Neuronal stem cell (in vitro differentiated cells): Measurements from ENCODE around the gene NPC1L1. TPM values are rescaled to one million over a fixed set of nuclear protein-coding genes. Genes with fewer than 3 reads are reported as not detected.

Source experiments
- DNase-seq: peaks from one replicate; pipeline ENCODE4 v3.0.0-alpha.2; 2013; ENCODE audit warnings: low spot score
- H2AFZ ChIP-seq: one replicate; pipeline ENCODE4 v1.6.1; 2013; ENCODE audit warnings: mild to moderate bottlenecking, low read length, inconsistent platforms
- H2AK5ac ChIP-seq: 2 replicates; pipeline ENCODE4 v1.6.1; 2013; ENCODE audit warnings: low read depth, mild to moderate bottlenecking, inconsistent platforms, low read length, moderate library complexity, mixed read lengths
- H2BK120ac ChIP-seq: 2 replicates; pipeline ENCODE4 v1.6.1; 2013; ENCODE audit warnings: low read depth, mild to moderate bottlenecking, inconsistent platforms, low read length, moderate library complexity, mixed read lengths
- H2BK12ac ChIP-seq: one replicate; pipeline ENCODE4 v1.6.1; 2013; ENCODE audit warnings: low read length, inconsistent platforms
- H2BK15ac ChIP-seq: 2 replicates; pipeline ENCODE4 v1.6.1; 2013; ENCODE audit warnings: mild to moderate bottlenecking, low read length, inconsistent platforms, mixed read lengths
- H2BK5ac ChIP-seq: one replicate; pipeline ENCODE4 v1.6.1; 2013; ENCODE audit warnings: inconsistent platforms, mild to moderate bottlenecking, low read length, moderate library complexity
- H3K14ac ChIP-seq: one replicate; pipeline ENCODE4 v1.6.1; 2013; ENCODE audit warnings: low read length, inconsistent platforms
- H3K18ac ChIP-seq: 2 replicates; pipeline ENCODE4 v1.6.1; 2013; ENCODE audit warnings: low read length, inconsistent platforms
- H3K23ac ChIP-seq: 2 replicates; pipeline ENCODE4 v1.6.1; 2013; ENCODE audit warnings: low read depth, mild to moderate bottlenecking, mixed read lengths, low read length, inconsistent platforms; ENCODE audit not compliant: poor library complexity
- H3K27ac ChIP-seq: replicated peaks from 3 replicates; pipeline ENCODE4 v1.5.1; 2013; ENCODE audit warnings: low read length, inconsistent platforms
- H3K27me3 ChIP-seq, 3 experiments: 2 replicates each; pipeline ENCODE4 v1.6.1; 2013; ENCODE audit warnings: low read length in 3 of 3, mild to moderate bottlenecking in 2 of 3, inconsistent platforms in 1 of 3, low read depth in 1 of 3, mixed read lengths in 1 of 3, moderate library complexity in 1 of 3; ENCODE audit not compliant: control insufficient read depth in 3 of 3, insufficient read depth in 3 of 3
- H3K36me3 ChIP-seq, 2 donors: replicated peaks in 1 of 2; 2 replicates each; pipeline ENCODE4 v1.6.1; 2013; ENCODE audit warnings: low read length in 2 of 2; ENCODE audit not compliant: control insufficient read depth in 2 of 2, insufficient read depth in 2 of 2
- H3K4ac ChIP-seq: 2 replicates; pipeline ENCODE4 v1.6.1; 2013; ENCODE audit warnings: inconsistent platforms, mild to moderate bottlenecking, low read length, moderate library complexity
- H3K4me1 ChIP-seq, 2 donors: 1 replicate in 1 of 2; 2 replicates in 1 of 2; pipeline ENCODE4 v1.6.1; 2013; ENCODE audit warnings: low read length in 2 of 2, low read depth in 1 of 2; ENCODE audit not compliant: control insufficient read depth in 2 of 2, insufficient read depth in 1 of 2
- H3K4me2 ChIP-seq: one replicate; pipeline ENCODE4 v1.6.1; 2013; ENCODE audit warnings: mild to moderate bottlenecking, low read length, inconsistent platforms; ENCODE audit not compliant: insufficient read depth, poor library complexity, severe bottlenecking
- H3K4me3 ChIP-seq, 2 donors: 2 replicates each; pipeline ENCODE4 v1.5.1; 2013; ENCODE audit warnings: low read length in 2 of 2, mild to moderate bottlenecking in 2 of 2, inconsistent platforms in 1 of 2, moderate library complexity in 1 of 2
- H3K79me1 ChIP-seq: one replicate; pipeline ENCODE4 v1.6.1; 2013; ENCODE audit warnings: low read depth, mild to moderate bottlenecking, inconsistent platforms, low read length, moderate library complexity
- H3K9ac ChIP-seq: one replicate; pipeline ENCODE4 v1.6.1; 2013; ENCODE audit warnings: mild to moderate bottlenecking, low read depth, low read length, inconsistent platforms; ENCODE audit not compliant: poor library complexity
- H3K9me3 ChIP-seq, 2 donors: replicated peaks in 1 of 2; 2 replicates each; pipeline versions ENCODE3 to v1.6.1; 2013; ENCODE audit warnings: low read length in 2 of 2, mild to moderate bottlenecking in 2 of 2, inconsistent platforms in 1 of 2, low read depth in 1 of 2, mixed read lengths in 1 of 2, moderate library complexity in 1 of 2; ENCODE audit not compliant: control insufficient read depth in 2 of 2, insufficient read depth in 1 of 2
- H4K8ac ChIP-seq: one replicate; pipeline ENCODE4 v1.6.1; 2013; ENCODE audit warnings: low read depth, mild to moderate bottlenecking, inconsistent platforms, low read length, moderate library complexity
- H4K91ac ChIP-seq: one replicate; pipeline ENCODE4 v1.6.1; 2013; ENCODE audit warnings: low read length, low read depth, mild to moderate bottlenecking, inconsistent platforms; ENCODE audit not compliant: poor library complexity
- WGBS, 2 donors: extraction: QIAGEN DNeasy Blood & Tissue Kit; methylation state at CpG; one replicate each; pipeline ENCODE4 v1.1.7; 2013; ENCODE audit warnings: missing lambda C conversion rate in 2 of 2, mixed read lengths in 1 of 2; ENCODE audit not compliant: insufficient read length in 2 of 2, insufficient replicate concordance in 1 of 2; ENCODE audit errors: extremely low coverage in 2 of 2; 5-methylcytosine and 5-hydroxymethylcytosine counted together
- small RNA-seq: library from polyadenylated mRNA; stranded (forward); fragments of <200 nt; extraction: miRNeasy Mini kit (QIAGEN cat#:217004); gene quantifications from one replicate; pipeline ENCODE3, GENCODE V24; 2013; ENCODE audit not compliant: insufficient read depth

Gene NPC1L1

DNA sequence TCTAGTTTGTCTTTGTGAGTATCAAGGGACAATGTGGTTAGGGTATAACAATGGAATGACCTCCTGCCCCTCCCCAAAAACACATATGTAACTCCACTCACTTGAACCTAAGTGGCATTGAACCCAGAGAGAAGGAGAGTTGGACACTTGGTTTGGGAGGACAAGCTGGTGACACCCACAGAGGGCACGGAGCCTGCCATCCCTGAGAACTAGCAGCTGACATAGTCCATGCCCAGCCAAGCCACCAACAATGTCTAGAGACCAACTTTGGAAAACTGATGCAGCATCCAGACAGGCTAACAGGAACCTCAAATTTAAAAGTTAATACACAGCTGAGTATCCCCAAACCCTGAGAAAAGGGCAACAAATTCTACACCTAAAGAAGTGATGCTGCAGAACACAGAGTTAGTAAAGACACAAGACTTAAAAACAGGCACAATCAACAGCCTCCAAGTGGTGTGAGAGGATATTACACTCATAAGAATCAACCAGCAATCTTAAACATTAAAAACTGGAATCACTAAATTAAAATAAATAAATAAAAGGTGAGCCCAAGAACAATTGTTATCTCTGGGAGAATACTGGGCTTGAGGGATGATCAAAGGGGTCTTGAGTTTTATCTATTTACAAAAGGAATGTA is 77.8 kb downstream of the NPC1L1 start:
- H3K27me3 ChIP-seq = no peaks in the 10 kb centered on the region
- no peak overlapping the region for H2AK5ac ChIP-seq
- H2BK12ac ChIP-seq = no peak overlapping the region
- H3K9me3 ChIP-seq = no peaks in the 10 kb centered on the region
- no peak for DNase-seq
- peaks cover 4% of the 10 kb centered on the region for H3K79me1 ChIP-seq
- peaks cover 0 to 2% of the 10 kb centered on the region in 2 donors for H3K4me1 ChIP-seq
- no peak overlapping the region for H3K23ac ChIP-seq
- H2AFZ ChIP-seq = no peak overlapping the region
- H4K8ac ChIP-seq = no peak overlapping the region
- H2BK15ac ChIP-seq = no peak overlapping the region
- no peak overlapping the region for H3K4ac ChIP-seq
- H3K18ac ChIP-seq = no peak overlapping the region
- H2BK5ac ChIP-seq = no peak overlapping the region
- no peak overlapping the region for H3K14ac ChIP-seq
- H3K36me3 ChIP-seq = peaks cover 11 to 75% of the 10 kb centered on the region in 2 donors
- H4K91ac ChIP-seq = no peak overlapping the region
- H2BK120ac ChIP-seq = no peak overlapping the region
- H3K27ac ChIP-seq = no peak overlapping the region
- WGBS, 2 donors = no CpG with 5 or more reads among the region's 1 CpG
- peak overlapping the region in 1 of 2 donors; percentile 3 for H3K4me3 ChIP-seq
- no peak overlapping the region for H3K4me2 ChIP-seq
- no peak overlapping the region for H3K9ac ChIP-seq

Small RNA genes within 50 kb of the gene (small RNA-seq; reads per million reads assigned to genes)
- gene RNU6-1097P = not detected
